GM12874 (cell line): ENCODE data around the gene FAM124A.

Source experiments
- CTCF ChIP-seq: IDR thresholded peaks from 2 replicates; pipeline ENCODE4 v1.5.1; 2011; ENCODE audit warnings: low read depth, mild to moderate bottlenecking, control low read depth, low read length, moderate library complexity; ENCODE audit not compliant: insufficient read depth

FAM124A gene

GRCh38 chr13:51282322-51282721 lies 60.1 kb downstream of the FAM124A start:
- no peak for TF ChIP-seq CTCF

GRCh38 chr13:51283371-51283770 lies 61.2 kb downstream of the FAM124A start:
- no peak for TF ChIP-seq CTCF

- no peak for TF ChIP-seq CTCF
Measured at GRCh38 chr13:51284339-51284738, 62.1 kb downstream of the FAM124A start.

GRCh38 chr13:51286135-51287002 lies 64.2 kb downstream of the FAM124A start:
- TF ChIP-seq CTCF: peak; percentile 89

GRCh38 chr13:51287758-51288157 lies 65.6 kb downstream of the FAM124A start:
- no peak for TF ChIP-seq CTCF

- no peak for TF ChIP-seq CTCF
Measured at GRCh38 chr13:51291341-51291740, 69.1 kb downstream of the FAM124A start.

GRCh38 chr13:51292000-51292565 lies 69.9 kb downstream of the FAM124A start:
- TF ChIP-seq CTCF: no peak
